Parathyroid adenoma (tissue), 2 donors: ENCODE measurements around the gene IFFO2.

Source experiments
- H2AFZ ChIP-seq: fragments of 300-600 bp; sonication (generic); one replicate; pipeline ENCODE4 v1.7.0; 2017; ENCODE audit warnings: antibody characterized with exemption, mild to moderate bottlenecking
- H3K27ac ChIP-seq: fragments of 300-600 bp; sonication (generic); one replicate; pipeline ENCODE4 v1.7.0; 2017
- H3K27me3 ChIP-seq: fragments of 300-600 bp; sonication (generic); one replicate; pipeline ENCODE4 v1.7.0; 2017; ENCODE audit warnings: low read length; ENCODE audit not compliant: control insufficient read depth, insufficient read depth
- H3K36me3 ChIP-seq: fragments of 300-600 bp; sonication (generic); one replicate; pipeline ENCODE4 v1.7.0; 2017; ENCODE audit warnings: low read length; ENCODE audit not compliant: control insufficient read depth, insufficient read depth
- H3K4me1 ChIP-seq: fragments of 300-600 bp; sonication (generic); one replicate; pipeline ENCODE4 v1.7.0; 2017; ENCODE audit warnings: control low read depth
- H3K4me2 ChIP-seq: fragments of 300-600 bp; sonication (generic); one replicate; pipeline ENCODE4 v1.7.0; 2017; ENCODE audit warnings: low read length
- H3K4me3 ChIP-seq: fragments of 300-600 bp; sonication (generic); one replicate; pipeline ENCODE4 v1.7.0; 2017; ENCODE audit warnings: low read depth, low read length
- H3K79me2 ChIP-seq: fragments of 300-600 bp; sonication (generic); one replicate; pipeline ENCODE4 v1.7.0; 2017; ENCODE audit warnings: control low read depth
- H3K9ac ChIP-seq: fragments of 300-600 bp; sonication (generic); one replicate; pipeline ENCODE4 v1.7.0; 2017; ENCODE audit warnings: mild to moderate bottlenecking
- H3K9me3 ChIP-seq: fragments of 300-600 bp; sonication (generic); one replicate; pipeline ENCODE4 v1.7.0; 2017; ENCODE audit warnings: low read length; ENCODE audit not compliant: control insufficient read depth
- CTCF ChIP-seq: fragments of 300-600 bp; sonication (generic); IDR thresholded peaks from one replicate; pipeline ENCODE4 v1.7.0; 2017; ENCODE audit warnings: antibody characterized with exemption, mild to moderate bottlenecking
- donor health status: primary hyperparathyroidism.

Gene IFFO2

GRCh38 chr1:18855573-18855972, 100.9 kb downstream of the IFFO2 start:
- H3K9ac ChIP-seq: no peak overlapping the region
- no peak overlapping the region for H3K4me2 ChIP-seq
- no peak overlapping the region for H3K27ac ChIP-seq
- peaks cover 5% of the 10 kb centered on the region for H3K27me3 ChIP-seq
- no peaks in the 10 kb centered on the region for H3K4me1 ChIP-seq
- H3K4me3 ChIP-seq: no peak overlapping the region
- H2AFZ ChIP-seq: no peak overlapping the region
- H3K79me2 ChIP-seq: no peaks in the 10 kb centered on the region
- no peaks in the 10 kb centered on the region for H3K9me3 ChIP-seq
- H3K36me3 ChIP-seq: no peaks in the 10 kb centered on the region
- TF ChIP-seq CTCF: no peak

- Histone ChIP-seq H3K4me1 (no peaks in the 10 kb centered on the region), H3K4me3 (no peak overlapping the region), H3K9ac (no peak overlapping the region), H3K27ac (no peak overlapping the region), H3K79me2 (no peaks in the 10 kb centered on the region), H3K36me3 (no peaks in the 10 kb centered on the region), H3K9me3 (no peaks in the 10 kb centered on the region), H3K4me2 (no peak overlapping the region), H3K27me3 (peaks cover 5% of the 10 kb centered on the region), H2AFZ (no peak overlapping the region)
- no peak for TF ChIP-seq CTCF
Observed at GRCh38 chr1:18854331-18855025, 102.0 kb downstream of the IFFO2 start.
